Activated gamma-delta T cell treated with Interleukin-2 at 50 U/mL for 16 hours (primary cell): ENCODE measurements around the gene ARHGAP42.
"Not testable (repeated sequence)": the region's sequence is repeated elsewhere in the genome, so short reads cannot be mapped to it uniquely, and the experiment has no call there.

Source experiments
- DNase-seq: peaks from one replicate; pipeline ENCODE4 v3.0.0-alpha.2; 2020

Gene ARHGAP42

DNA sequence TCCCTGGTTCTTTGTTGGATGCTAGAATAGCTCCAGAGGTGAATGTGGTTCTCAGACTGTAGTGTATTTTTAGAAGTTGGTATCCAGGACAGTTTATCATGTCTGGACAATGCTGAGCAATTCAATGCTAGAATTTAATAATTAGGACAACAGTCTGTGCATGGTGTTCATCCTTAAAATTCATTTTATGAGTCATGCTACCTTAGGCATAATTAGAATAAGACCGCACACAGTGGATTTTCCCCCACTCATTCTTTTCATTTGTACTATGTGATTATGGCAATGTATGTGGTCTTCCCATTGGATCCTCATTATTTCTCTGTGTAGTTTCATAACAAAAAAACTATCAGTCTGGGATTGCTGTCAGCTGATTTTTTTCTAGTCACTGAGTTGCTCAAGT, 196.7 kb downstream of the ARHGAP42 start:
- no peak for DNase-seq

DNA sequence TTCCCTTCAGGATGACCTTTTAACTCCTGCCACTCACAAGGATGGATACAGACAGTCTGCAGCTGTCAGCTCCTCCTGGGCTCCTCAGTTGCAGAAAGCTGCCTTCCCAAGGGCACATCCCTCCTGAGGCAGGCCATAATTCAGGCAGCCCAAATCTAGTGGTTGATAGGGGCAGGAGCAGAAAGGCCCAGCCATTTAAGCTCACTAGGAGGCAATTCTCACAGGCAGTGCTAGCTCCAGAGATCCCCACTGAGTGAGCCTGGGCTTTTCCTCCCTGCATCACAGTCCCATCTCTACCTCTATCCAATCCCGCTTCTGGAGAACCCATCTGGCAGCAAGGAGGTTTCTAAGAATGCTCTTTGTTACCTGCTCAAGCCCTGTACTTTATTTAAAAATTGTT, 200.6 kb downstream of the ARHGAP42 start:
- DNase-seq, result no peak

DNA sequence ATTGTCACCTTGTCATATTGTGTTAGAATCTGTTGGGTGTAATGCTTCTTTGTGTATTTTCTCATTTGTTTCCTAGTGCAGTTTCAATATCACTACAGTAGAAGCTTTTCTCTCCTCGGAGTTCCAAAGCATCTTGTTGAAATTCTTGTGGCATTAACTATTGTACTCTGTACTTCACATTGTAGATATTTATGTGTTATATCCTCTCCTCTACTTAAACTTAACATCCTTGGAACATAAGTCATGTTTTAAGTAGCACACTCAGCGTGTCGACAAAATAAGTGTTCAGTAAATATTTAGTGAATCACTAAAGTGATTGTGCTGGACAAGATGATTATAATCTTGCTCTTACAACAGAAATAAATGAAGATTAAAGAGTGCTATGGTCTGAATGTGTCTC, 201.7 kb downstream of the ARHGAP42 start:
- no peak for DNase-seq

DNA sequence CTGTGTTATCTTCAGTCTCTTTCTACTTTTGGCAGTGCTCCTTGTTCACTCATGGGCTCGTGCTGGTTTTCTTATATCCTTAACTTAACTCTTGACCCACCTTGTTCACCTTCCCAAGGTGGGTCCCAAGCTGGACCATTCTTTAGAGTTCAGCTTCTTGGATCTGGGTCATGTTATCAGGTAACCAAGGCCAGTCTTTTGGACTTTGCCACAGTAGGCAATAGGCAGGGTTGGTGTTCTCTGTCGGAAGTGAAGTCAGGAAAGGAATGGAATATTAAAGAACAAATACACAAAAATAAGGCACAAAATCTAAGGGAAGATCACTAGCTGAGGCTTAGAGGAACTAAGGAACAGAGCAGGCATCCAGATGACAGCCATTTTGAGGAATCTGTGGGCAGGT, 202.7 kb downstream of the ARHGAP42 start:
- DNase-seq, result no peak

DNA sequence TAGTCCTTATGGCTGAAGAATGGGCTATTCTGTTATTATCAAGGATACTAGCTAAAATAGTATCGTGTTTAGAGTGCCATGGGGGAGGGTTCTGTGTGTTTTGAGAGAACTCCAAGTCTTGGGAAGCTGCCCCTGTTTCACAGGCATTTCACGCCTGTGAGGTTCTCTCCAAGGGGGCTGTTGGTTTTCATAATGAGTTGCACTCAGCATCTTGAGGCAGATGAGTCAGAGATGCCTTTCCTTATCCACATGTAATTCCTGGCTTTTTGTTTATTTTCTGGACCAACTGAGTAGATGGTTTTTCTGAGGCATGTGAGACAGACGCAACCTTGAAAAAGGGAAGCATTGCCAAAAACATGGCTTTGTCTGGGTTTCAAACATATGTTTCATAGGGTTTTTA, 203.7 kb downstream of the ARHGAP42 start:
- DNase-seq, result no peak

DNA sequence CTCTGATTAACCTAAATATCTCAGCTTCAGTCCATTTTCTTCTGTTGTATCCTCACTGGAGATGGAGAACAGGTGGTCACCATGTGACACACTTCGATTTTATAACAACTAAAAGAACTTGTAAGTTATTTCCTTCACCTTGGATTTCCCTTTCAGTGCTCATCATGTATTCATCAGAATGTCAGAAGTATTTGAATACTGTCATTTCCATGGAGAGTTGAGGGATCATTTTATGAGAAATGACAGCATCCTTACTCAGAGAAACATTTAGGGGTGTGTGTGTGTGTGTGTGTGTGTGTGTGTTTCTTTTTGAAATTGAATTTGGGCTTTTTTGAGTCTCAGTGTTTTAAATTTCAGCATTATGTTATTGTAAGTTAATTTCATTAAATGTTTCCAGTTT, 205.8 kb downstream of the ARHGAP42 start:
- no peak for DNase-seq

DNA sequence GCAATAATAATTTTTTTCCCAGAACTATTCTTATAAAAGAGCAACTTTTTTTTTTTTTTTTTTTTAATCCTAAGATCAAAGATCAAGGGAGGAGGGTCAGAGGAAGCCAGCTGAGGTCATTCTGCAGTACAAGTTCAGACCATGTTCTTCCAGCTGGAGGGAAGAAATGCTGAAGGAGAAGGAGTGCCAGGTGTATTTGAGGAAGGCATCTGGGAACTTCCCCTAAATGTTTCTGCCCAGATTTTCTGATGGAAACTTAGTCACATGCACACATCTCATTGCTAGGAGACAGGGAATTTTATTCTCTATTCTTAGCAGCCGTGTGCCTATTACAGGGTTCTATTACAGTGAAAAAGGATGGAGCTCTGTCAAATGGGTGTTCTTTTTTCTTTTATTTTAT, 208.4 kb downstream of the ARHGAP42 start:
- DNase-seq, result no peak

DNA sequence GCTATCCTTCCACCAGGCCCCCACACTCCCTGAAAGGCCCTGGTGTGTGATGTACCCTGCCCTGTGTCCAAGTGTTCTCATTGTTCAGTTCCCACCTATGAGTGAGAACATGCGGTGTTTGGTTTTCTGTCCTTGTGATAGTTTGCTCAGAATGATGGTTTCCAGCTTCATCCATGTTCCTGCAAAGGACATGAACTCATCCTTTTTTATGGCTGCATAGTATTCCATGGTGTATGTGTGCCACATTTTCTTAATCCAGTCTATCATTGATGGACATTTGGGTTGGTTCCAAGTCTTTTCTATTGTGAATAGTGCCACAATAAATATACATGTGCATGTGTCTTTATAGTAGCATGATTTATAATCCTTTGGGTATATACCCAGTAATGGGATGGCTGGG, 208.9 kb downstream of the ARHGAP42 start:
- DNase-seq, result not testable (repeated sequence)

DNA sequence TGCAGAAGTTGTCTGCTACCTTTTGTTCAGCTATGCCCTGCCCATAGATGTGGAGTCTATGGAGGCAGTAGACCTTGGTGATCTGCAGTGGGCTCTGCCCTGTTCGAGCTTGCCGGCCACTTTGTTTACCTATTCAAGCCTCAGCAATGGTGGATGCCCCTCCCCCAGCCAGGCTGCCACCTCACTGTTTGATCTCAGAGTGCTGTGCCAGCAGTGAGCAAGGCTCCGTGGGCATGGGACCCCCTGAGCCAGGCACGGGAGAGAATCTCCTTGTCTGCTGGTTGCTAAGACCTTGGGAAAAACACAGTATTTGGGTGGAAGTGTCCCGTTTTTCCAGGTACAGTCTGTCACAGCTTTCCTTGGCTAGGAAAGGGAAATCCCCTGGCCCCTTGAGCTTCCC, 214.4 kb downstream of the ARHGAP42 start:
- not testable (repeated sequence) for DNase-seq

DNA sequence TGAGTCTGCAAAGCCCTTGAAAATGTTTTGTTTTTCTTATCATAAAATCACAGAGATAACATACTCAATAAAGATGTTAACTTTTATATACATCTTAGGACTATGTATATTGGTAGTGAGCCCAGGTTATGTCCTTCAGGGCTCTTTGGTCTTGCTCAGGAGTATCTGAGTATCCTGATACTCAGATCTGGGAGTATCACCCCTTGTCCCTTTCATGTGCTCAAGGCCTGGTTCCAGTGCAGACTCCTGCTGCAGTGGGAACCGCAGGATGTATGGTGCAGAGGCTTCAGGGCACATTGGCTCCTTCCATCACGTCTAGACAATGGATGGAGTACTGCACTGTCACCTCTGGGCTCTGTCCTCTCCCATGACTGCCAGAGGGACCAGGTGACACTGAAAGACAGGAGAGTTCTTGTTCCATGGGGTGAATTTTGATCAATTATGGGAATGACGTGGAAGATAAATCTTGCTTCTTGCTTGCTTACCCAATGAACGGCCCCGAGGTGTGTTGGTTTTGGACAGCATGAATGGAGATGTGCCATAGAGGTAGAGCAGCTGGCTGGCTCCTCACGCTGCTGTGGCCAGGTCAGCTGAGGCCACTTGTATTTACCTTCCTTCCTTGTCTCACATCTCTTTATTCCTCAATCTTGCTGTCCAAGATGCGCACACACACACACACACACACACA, 215.5 kb downstream of the ARHGAP42 start:
- DNase-seq, result no peak

DNA sequence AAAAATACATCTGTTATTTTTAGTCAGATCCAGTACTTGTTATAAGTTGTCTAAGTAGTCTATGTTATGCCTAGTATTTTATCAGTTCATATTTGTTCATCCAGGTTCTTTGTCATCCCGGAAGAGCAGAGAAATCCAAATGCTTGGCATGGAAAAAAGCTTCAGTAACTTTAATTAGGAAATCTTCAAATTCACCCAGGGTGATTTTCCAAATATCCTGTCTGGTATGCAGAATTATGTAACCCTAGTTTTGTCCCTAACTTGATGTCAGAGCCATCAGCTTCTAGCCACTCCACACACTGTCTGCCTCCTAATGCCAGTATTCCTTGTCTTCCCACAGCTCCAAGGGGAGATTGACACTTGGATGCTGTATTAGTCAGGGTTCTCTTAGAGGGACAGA, 216.2 kb downstream of the ARHGAP42 start:
- no peak for DNase-seq

DNA sequence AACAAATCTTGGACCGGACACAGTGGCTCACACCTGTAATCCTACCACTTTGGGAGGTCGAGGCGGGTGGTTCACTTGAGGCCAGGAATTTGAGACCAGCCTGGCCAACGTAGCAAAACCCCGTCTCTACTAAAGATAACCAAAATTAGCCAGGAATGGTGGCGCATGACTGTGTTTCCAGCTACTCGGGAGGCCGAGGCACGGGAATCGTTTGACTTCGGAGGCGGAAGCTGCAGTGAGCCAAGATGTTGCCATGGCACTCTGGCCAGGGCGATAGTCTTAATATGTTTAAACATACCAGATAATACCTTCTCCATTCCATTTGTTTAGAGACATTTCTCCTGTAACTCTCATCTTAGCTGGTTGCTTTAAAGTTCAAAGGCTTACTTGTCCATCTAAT, 218.6 kb downstream of the ARHGAP42 start:
- DNase-seq, result no peak

DNA sequence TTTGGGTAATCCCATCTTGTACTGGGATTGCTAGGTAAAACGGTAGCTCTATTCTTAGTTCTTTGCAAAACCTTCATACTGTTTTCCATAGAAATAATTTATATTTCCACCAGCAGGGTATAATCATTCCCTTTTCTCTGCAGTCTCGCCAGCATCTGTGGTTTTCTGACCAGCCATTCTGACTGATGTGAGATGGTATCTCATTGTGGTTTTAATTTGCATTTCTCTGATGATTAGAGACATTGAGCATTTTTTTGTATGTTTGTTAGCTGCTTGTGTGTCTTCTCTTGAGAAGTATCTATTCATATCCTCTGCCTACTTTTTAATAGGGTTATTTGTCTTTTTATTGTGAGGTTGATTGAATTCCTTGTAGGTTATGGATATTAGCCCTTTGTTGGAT, 221.7 kb downstream of the ARHGAP42 start:
- DNase-seq, result no peak

DNA sequence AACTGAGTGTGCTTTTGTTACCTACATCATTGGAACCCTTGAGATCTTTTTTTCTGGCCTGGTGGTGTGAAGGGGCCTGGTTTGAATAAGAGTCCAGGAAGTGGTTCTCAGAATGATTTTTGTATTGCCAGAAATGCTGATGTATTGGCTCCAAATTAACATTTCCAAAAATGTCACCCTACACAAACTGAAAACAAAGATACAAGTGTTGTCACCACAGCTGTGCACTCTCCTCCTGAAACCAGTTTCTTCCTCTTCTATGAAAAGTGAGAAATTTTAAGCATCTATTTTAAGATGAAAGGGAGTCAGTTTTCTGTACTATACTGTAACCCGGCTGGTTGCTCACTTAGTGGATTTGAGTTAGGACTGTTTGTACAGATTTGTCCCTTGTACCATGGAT, 223.7 kb downstream of the ARHGAP42 start:
- no peak for DNase-seq

DNA sequence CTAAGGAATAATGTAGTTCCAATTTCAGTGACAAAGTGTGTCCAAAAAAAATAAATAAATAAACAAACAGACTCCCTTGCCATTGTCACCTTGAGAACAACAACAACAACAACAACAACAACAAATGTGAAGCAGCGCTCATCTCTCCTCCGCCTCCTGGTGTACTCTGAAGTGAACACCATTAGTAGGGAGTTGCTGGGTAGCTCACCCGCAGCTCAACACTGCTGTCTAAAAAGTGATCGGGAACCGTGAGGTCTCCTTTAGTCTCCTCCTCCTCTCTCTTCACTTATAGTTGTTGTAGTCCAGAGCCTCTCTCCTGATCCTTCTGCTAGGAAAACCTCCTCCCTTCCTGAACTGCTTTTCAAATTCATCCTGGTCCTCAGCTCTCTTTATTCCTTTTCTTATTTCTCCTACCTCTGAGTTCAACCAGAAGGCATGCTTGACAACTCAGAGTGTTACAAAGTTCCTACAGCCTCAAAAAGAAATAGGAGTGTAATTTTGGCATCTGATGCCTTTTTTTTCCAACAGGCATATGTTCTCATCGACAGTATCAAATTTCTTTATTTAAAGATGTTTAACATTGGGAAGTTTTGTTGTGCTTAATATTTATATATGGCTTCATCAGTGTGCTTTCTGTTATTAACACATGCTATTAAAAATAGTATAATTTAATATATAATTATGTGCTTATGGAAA, 227.5 kb downstream of the ARHGAP42 start:
- no peak for DNase-seq

DNA sequence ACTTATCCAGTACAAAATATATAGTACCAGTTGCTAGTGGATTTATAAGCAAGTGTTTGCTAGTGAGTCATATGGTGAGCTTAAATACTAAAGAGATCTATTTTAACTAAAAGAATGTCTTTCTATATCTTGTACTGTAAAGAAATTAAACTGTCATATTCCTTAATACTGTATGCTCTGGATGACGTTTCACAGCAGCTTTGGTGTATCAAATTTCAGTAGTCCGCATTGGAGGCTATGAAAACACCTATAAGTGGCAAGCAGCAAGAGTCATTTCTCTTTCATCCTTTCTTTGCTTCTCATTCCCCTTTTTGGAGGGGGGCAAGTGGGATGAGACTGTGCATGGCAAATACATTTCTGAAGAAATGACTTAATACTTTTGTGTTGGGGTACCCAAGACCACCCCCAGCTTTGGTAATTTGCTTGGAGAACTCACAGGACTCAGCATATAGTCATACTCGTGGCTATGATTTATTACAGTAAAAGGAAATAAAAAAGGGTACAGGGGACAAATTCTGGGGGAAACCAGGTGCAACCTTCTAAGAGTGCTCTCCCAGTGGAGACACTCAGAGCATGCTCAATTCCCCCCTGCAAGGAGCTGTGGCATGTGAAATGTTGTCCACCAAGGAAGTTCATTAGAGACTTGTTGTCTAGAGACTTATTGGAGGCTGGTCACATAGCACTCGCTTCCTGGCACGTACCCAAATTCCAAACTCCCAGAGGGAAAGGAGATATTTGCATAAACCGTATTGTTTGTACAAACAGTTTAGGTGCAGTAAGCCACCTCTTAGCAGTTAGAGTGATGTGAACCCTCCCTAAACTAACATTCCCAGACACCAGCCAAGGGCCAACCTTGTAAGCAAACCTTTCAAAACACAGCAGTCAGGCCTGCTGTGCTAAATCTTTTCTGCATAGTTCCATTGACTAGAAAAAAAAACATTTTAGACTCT, 231.7 kb downstream of the ARHGAP42 start:
- no peak for DNase-seq

DNA sequence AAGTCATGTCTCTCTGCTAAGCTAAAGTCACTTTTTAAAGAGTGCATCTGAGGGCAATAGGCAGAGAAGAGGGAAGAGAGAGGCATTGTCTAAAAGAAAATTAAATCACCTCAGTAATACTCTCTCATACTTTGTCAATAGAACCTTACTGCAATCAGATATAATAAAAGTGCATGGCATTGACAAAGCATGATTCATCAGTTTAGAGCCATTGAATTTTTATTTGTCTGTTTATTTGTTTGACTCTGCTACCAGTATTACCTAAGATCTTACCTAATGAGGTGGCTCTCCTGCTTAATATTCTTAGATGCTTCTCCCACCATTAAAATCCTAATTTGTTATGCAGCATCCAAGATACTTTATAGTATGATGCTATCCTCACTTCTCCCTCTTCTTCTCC, 233.5 kb downstream of the ARHGAP42 start:
- DNase-seq, result no peak

DNA sequence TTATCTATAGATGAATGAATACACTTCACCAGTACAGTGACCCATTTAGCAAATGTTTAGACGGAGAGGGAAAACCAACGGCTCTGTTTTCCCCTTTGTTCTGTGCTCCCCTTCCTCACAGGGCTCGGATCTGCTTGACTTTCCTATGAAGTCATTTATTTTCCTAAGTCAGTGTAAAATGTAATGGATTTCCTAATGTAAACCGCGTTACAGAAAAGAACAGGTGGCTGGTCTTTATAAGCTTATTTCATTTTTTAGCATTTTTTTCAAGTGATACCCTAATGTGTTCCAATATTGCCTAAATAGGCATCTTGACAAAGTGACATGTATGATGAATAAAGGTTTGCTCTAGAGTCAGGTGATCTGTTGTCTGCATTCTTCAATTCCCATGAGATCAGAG, 235.0 kb downstream of the ARHGAP42 start:
- DNase-seq, result no peak

DNA sequence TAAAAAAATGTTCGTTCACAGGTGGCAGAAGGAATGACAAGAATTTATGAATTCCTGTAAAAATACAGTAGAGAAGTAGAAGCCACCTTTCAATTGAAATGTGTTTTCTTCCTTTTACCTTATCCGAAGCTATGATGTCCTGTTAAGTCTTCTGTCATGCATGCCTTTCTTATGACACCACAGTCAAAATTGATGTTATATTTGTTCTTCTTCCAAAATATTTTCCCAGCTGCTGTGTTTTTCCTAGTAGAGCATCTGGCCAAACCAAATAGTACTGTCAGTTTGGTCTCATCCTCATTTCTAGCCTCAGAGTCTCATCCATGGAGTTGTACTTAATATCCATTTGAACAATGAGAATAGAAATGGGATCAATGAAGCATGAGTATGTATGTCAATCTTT, 236.5 kb downstream of the ARHGAP42 start:
- DNase-seq, result no peak

DNA sequence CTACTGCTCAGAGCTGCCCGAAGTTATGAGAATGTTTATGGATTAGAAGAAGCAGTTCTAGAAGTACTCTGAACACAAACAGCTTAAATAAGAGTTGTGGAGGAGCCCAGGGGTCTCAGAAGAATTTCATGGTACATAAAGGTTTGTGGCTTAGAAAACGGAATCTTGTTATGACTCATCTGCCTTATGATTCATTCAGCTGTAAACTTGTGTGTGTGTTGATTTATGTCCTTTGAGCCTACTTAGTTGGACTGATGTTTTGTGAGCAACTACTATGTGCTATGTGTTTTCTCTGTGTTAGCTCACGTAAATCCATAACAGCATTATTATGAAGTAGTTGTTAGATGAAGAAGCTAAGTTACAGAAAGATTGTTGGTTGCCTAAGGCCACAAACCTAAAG, 238.8 kb downstream of the ARHGAP42 start:
- no peak for DNase-seq

DNA sequence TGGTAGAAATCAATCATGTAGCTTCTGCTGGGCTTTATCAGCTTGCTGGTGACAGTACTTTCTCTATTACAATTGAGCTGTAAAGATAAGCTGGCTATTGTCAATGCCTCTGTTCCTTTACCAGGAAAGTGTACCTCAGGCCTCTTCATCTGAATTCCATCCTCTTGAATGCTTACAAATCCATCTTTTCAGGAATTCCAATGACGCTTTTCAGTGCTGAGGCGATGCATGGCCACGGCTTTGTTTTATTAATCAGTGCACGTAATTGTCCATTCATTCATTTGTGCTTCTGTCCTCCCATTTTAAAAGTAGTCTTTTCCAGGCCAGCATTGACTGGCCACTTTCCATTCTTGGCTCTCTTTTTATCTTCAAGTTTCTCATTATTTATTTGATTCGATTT, 240.5 kb downstream of the ARHGAP42 start:
- DNase-seq, result no peak

DNA sequence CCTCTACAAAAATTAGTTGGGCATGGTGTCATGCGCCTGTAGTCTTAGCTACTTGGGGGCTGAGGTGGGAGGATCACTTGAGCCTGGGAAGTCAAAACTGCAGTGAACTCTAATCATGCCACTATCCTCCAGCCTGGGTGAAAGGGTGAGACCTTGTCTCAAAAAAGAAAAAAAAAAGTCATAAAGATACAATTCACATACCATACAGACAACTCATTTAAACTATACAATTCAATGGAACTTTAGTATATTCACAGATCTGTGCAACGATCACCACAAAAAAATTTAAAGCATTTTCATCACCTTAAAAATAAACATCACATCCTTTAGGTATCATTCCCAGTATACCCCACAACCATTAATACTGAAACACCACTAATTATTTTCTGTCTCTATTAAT, 241.3 kb downstream of the ARHGAP42 start:
- no peak for DNase-seq

DNA sequence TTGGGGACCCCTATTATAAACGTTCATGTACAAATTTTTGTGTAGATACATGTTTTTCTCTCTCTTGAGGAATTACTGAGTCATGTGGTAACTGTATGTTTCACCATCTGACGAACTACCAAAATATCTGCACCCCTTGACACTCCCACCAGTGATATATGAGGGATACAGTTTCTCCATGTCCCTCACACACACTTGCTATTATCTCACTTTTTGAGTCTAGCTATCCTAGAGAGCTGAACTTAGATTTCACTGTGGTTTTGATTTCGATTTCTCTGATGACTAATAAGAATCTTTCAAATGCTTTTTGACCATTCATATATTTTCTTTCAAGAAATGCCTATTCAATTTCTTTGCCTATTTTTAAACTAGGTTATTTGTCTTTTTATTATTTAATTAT, 242.3 kb downstream of the ARHGAP42 start:
- no peak for DNase-seq
